GM20431 (cell line): ENCODE results near the gene BEAN1.
"Not testable (repeated sequence)": the region's sequence is repeated elsewhere in the genome, so short reads cannot be mapped to it uniquely, and the experiment has no call there.

Experiments
- in situ Hi-C: fragments of 300-500 bp; cut with MseI, MboI; formaldehyde crosslinking; loops from one replicate; pipeline ENCODE4 v1.15.0; 2020; ENCODE audit warnings: low sequenced_read_pairs; ENCODE audit not compliant: unreplicated experiment

BEAN1 gene

GRCh38 chr16:66459878-66460277 lies 32.8 kb downstream of the BEAN1 start:
- in situ Hi-C loops = no loop called here

- in situ Hi-C loops = no loop called here
These were observed 33.6 kb downstream of the BEAN1 start for GRCh38 chr16:66460703-66461102.

- in situ Hi-C loops = no loop called here
These were observed 35.8 kb downstream of the BEAN1 start for GRCh38 chr16:66462912-66463311.

DNA sequence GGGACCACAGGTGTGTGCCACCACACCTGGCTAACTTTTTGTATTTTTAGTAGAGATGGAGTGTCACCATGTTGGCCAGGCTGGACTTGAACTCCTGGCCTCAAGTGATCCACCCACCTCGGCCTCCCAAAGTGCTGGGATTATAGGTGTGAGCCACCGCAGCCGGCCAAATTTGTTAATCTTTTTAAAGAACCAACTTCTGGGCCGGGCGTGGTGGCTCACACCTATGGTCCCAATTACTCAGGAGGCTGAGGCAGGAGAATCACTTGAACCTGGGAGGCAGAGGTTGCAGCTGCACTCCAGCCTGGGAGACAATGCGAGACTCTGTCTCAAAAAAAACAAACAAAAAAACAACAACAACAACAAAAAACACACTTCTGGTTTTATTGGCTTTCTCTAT lies 38.9 kb downstream of the BEAN1 start:
- in situ Hi-C loops = not testable (repeated sequence)

GRCh38 chr16:66466636-66467035 lies 39.5 kb downstream of the BEAN1 start:
- in situ Hi-C loops = not testable (repeated sequence)

DNA sequence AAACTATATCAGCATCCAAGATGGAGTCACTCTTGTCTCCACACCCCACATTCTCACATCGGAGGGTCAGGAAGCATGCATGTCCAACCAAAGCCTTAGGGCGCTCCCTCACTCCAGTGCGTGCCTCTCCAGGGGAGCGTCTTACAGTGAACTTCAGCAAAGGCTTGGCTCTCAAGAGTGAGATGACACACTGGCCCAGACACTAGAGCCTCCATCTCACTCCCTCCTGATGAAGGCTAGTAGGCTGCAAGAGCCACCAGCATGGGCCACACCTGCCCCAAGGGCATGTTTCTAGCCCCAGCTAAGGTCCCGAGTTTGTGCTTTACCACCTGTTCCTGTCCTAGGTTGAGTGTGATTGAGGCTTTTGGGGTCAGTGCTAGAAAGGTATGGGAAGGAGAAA lies 40.5 kb downstream of the BEAN1 start:
- in situ Hi-C loops = no loop called here

DNA sequence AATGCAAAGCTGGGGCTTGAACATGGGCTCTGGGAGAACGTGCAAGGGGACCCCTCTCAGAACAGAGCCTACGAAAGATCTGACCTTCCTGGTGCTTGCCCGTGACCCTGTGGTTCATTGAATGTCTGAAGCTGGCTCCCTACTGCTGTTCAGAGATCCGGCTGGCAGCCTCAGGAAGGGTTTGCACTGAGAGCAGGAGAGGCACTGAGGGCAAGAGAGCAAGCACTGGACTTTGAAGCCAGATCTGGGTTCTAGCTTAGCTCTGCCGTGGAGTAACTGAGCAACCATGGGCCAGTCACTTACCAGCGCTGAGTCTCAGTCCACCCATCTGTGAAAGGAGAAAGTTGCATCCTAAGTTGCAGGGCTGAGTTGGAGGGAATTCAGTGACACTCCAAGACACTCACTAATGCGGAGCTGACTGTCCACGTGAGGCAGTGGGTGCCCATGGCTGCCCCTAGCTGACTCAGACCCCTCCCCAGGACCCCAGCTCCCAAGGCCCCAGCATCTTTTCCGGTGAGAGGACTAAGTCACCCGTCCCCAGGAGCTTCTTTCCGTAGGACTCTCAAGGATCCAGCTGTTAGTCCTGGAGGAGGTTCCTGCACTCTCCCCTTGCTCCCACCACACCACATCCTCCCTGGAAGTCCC lies 41.3 kb downstream of the BEAN1 start:
- in situ Hi-C loops = no loop called here

DNA sequence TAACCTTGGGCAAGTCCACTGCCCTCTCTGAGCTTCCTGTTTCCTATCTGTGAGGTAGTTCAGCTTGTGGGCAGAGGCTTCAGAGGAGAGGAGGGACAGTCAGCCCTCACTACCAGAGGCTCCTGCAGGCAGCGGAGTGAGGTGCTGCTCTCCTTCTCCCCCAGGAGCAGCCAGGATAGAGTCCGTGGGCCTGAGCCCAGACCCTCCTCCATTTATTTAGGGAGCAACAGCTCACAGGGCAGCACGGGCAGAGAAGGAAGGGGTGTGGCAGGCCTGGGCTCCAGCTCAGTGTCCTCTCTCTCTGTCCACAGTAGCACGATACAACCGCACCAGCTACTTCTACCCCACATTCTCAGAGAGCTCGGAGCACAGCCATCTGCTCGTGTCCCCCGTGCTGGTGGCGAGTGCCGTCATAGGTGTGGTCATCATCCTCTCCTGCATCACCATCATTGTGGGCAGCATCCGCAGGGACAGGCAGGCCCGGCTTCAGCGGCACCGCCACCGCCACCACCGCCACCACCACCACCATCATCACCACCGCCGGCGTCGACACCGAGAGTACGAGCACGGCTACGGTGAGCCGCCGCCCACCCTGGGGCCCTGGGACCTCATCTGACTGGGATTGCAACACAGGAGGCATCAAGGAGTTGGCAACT lies 42.3 kb downstream of the BEAN1 start:
- in situ Hi-C loops = no loop called here

DNA sequence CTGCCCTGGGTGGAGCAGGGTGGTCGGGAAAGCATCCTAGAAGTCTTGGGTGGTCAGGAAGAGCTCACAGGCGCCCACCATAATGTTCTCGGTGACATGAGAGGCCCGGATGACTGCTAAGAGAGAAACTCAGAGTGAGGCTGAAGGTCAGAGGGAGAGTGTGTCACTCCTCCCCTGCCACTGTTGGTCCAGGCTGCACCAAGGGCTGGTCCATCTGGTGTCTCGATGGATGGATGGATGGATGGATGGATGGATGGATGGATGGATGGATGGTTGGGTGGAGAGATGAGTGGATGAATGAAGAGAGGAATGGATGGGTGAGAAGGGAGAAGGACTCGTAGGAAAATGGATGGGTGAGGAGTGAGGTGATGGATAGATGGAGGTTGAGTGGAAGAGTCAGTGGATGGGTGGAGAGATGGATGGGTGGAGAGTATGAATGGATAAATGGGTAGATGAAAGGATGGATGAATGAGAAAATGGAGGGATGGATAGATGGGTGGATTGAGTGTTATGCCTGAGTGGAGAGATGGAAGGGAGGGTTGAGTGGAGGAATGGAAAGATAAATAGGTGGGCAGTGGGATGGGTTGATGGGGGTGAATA lies 43.0 kb downstream of the BEAN1 start:
- in situ Hi-C loops = loop anchor here (10.0 kb wide), 1 partner anchor 65 kb away; no protein-coding TSS in a partner anchor

DNA sequence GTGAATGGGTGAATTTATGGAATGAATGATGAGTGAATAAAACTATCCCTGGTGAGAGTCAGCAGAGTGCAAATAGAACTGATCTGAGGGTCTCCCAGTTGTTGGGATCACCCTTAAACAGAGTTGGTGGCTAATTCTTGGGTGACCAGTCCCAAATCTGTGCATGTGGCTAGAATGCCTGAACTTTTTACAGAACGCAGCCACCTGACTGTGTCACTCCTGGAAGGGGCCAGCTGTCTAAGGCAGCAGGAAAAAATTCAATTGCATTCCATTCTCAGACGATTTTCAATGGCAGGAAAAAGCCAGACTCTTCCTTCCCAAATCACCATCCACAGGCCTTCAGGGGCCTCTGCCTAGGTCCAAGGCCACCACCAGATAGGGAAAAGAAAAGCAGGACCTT lies 43.5 kb downstream of the BEAN1 start:
- in situ Hi-C loops = loop anchor here (10.0 kb wide), 1 partner anchor 66 kb away; no protein-coding TSS in a partner anchor

- in situ Hi-C loops = loop anchor here (10.0 kb wide), 1 partner anchor 66 kb away; no protein-coding TSS in a partner anchor
These were observed 44.2 kb downstream of the BEAN1 start for GRCh38 chr16:66471264-66471663.

GRCh38 chr16:66471716-66472393 lies 44.8 kb downstream of the BEAN1 start:
- in situ Hi-C loops = loop anchor here (10.0 kb wide), 1 partner anchor 67 kb away; no protein-coding TSS in a partner anchor

DNA sequence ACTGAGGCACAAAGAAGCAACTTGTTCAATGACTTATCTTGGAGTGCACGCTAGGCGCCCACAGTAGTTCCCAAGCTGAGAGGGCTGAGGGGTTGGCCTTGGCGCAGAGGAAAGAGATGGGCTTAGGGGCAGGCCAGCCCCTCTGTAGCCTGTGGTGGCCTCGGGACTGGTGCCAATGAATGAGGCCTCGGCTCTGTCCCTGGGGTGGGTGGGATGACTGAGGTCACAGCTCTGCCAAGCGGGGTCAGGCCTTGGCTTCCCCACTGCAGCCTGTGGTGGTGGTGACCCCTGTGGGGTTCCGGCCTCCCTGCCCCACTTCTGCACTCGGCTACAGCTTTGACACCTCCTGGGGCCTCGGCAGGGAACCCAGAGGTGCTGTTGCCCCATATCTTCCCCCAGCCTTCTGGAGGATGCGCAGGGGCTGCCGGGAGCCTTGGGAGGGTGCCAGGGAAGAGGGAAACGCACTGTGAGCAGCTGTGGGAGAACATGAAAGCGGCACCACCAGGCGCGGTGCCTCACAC lies 46.0 kb downstream of the BEAN1 start:
- in situ Hi-C loops = loop anchor here (10.0 kb wide), 1 partner anchor 68 kb away; no protein-coding TSS in a partner anchor

DNA sequence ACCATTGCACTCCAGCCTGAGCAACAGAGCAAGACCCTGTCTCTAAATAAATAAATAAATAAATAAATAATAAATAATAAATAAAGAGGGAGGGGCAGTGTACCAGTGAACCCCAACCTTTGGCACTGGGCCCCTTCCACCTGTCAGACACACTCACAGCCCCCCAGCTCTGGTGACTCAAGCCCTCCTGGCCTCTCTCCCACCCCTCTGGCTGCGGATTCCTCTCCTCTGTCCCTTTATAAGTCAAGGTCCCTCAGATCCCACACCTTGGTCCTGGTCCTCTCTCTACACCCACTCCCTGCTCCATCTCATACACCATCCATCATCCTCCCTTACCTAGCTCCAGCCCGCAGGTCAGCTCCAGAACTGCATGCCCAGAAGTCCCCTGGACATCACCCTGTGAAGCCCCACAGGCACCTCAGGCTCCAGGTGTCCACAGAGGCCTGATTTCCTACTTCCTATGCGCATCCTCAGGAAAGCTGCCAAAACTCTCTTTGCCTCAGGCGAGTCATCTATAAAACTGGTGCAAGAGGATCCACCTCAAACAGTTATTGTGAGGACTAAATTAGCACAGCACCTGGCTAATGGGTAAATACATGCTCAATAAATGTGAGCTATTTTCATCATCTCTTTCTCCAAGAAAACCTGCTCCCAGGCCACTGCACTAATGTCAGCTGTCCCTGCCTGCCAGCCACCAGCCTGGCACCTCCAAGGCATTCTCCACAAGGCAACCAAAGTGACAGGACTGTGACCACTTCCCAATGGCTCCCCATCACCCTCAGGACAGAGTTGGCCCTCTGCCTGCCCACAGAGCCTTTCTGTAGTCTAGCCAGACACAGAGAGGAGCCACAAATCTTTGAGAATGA lies 46.8 kb downstream of the BEAN1 start:
- in situ Hi-C loops = loop anchor here (10.0 kb wide), 1 partner anchor 69 kb away; no protein-coding TSS in a partner anchor

- in situ Hi-C loops = loop anchor here (10.0 kb wide), 1 partner anchor 70 kb away; no protein-coding TSS in a partner anchor
These were observed 47.7 kb downstream of the BEAN1 start for GRCh38 chr16:66474750-66475199.

GRCh38 chr16:66475232-66475631 lies 48.1 kb downstream of the BEAN1 start:
- in situ Hi-C loops = loop anchor here (10.0 kb wide), 1 partner anchor 70 kb away; no protein-coding TSS in a partner anchor

GRCh38 chr16:66476328-66477027 lies 49.4 kb downstream of the BEAN1 start:
- in situ Hi-C loops = loop anchor here (10.0 kb wide), 1 partner anchor 72 kb away; no protein-coding TSS in a partner anchor

GRCh38 chr16:66477028-66477515 lies 50.0 kb downstream of the BEAN1 start:
- in situ Hi-C loops = loop anchor here (10.0 kb wide), 1 partner anchor 72 kb away; no protein-coding TSS in a partner anchor
